GM21619 (cell line): ENCODE measurements around the gene TEX53.

Experiments
- ATAC-seq: cut with Tn5 transposase; IDR thresholded peaks from one replicate; pipeline ENCODE4 v1.9.1; 2021; ENCODE audit not compliant: unreplicated experiment

TEX53 gene

GRCh38 chr9:114657705-114658104 lies at the start of gene TEX53:
TSS of gene TEX53 (minus strand) at chr9:114657805. CDS start at chr9:114657774, 31 bp downstream.
- no peak for ATAC-seq

GRCh38 chr9:114706711-114707110 lies 49.1 kb upstream of the TEX53 start:
- ATAC-seq = no peak

GRCh38 chr9:114701988-114702387 lies 44.4 kb upstream of the TEX53 start:
- no peak for ATAC-seq

- peak; percentile 38 for ATAC-seq
Observed at GRCh38 chr9:114697951-114698351, 40.3 kb upstream of the TEX53 start.

GRCh38 chr9:114696814-114697544 lies 39.4 kb upstream of the TEX53 start:
- ATAC-seq = peak; percentile 66

- ATAC-seq = no peak
Observed at GRCh38 chr9:114695948-114696347, 38.3 kb upstream of the TEX53 start.

GRCh38 chr9:114694719-114695269 lies 37.2 kb upstream of the TEX53 start:
- ATAC-seq = peak; percentile 35

GRCh38 chr9:114694146-114694545 lies 36.5 kb upstream of the TEX53 start:
- no peak for ATAC-seq

- ATAC-seq = no peak
Observed at GRCh38 chr9:114693248-114693855, 35.7 kb upstream of the TEX53 start.

- no peak for ATAC-seq
Observed at GRCh38 chr9:114691956-114692295, 34.3 kb upstream of the TEX53 start.

GRCh38 chr9:114691046-114691955 lies 33.7 kb upstream of the TEX53 start:
- peak; percentile 62 for ATAC-seq

GRCh38 chr9:114690308-114690707 lies 32.7 kb upstream of the TEX53 start:
- ATAC-seq = no peak

GRCh38 chr9:114689813-114690212 lies 32.2 kb upstream of the TEX53 start:
- no peak for ATAC-seq

GRCh38 chr9:114688909-114689610 lies 31.5 kb upstream of the TEX53 start:
- no peak for ATAC-seq

- no peak for ATAC-seq
Observed at GRCh38 chr9:114688379-114688778, 30.8 kb upstream of the TEX53 start.

GRCh38 chr9:114687034-114687433 lies 29.4 kb upstream of the TEX53 start:
- no peak for ATAC-seq

GRCh38 chr9:114685951-114686350 lies 28.3 kb upstream of the TEX53 start:
- no peak for ATAC-seq

GRCh38 chr9:114684036-114684435 lies 26.4 kb upstream of the TEX53 start:
- no peak for ATAC-seq

- ATAC-seq = no peak
Observed at GRCh38 chr9:114682846-114683245, 25.2 kb upstream of the TEX53 start.

GRCh38 chr9:114681594-114682332 lies 24.2 kb upstream of the TEX53 start, which contains the start of gene TEX48:
TSS of gene TEX48 (minus strand) at chr9:114682192. CDS start at chr9:114671723, 10,469 bp downstream.
- ATAC-seq = peak; percentile 89
